GM19372 (cell line): ENCODE results near the gene ISOC1.

Experiments used
- ATAC-seq: cut with Tn5 transposase; IDR thresholded peaks from one replicate; pipeline ENCODE4 v1.9.1; 2021; ENCODE audit warnings: mild to moderate bottlenecking, low read depth, moderate library complexity; ENCODE audit not compliant: unreplicated experiment

ISOC1 gene

DNA sequence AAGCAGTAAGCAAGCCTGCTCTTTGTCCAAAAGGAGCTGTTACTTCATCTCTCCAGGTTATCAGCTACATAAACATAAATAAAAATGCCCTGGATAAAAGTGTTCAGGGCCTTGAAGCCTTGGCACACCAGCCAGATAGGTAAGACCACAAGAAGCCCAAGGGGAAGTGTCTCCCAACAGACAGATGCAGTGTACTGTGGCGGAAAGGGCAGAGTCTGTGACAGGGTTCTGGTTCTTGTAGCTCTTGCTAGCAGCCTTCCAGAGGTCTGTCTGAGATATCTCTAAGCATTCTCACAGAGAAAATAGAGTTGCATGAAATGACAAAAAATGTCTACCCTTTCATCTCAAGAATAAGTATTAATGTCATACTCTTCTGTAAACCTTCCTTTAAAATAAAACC, 30.1 kb downstream of the ISOC1 start:
- ATAC-seq, result no peak

GRCh38 chr5:129125819-129126218, 31.3 kb downstream of the ISOC1 start:
- ATAC-seq, result peak; percentile 73

DNA sequence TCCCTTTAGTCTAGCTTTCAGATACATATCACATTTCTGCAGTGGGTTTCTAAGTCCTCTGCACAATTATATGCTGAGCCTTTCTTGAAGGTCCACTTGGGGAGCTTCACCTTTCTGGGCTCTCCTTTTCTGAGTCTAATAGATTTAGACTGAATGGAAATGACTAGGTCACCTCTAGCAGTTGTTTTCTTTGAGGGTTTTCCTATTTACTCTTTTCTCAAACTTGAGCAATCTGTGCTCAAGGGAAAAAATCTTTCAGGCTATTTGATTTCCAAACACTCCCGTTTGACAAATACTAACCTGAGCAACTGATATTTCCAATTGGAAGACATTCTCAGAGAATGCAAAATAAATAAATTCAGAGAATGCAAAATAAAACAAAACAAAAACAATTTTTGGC, 39.0 kb downstream of the ISOC1 start:
- ATAC-seq, result no peak

DNA sequence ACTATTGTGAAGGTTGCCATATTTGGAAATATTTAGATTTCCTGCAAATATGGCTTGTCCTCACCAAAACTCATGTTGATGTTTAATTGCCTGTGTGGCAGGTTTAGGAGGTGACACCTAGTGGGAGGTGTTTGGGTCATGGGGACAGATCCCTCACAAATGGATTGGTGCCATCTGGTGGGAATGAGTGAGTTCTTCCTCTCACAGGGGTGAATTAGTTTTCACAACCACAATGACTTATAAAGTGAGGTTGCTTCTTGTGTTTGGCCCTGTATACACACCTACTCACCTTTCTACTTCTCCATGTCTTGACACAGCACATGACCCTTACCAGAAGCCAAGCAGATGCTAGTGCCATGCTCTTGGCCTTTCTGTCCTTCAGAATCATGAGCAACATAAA, 41.1 kb downstream of the ISOC1 start:
- no peak for ATAC-seq

DNA sequence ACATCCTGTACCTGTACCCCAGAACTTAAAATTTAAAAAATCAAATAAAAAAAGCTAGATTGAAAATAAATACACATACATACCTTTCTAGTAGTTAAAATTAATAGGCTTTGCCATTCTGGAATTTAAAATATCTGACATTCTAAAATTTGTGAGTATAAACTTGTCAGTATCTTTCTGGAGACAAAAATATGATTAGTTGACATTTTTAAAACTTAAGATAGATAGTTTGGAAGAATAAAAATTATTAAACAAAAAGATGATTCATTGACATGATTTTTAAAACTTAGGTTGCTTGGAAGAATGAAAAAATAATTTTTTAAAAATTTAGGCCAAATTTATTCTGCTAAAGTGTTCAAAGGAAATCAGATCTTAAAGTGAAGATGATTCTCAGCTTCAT, 43.1 kb downstream of the ISOC1 start:
- no peak for ATAC-seq

DNA sequence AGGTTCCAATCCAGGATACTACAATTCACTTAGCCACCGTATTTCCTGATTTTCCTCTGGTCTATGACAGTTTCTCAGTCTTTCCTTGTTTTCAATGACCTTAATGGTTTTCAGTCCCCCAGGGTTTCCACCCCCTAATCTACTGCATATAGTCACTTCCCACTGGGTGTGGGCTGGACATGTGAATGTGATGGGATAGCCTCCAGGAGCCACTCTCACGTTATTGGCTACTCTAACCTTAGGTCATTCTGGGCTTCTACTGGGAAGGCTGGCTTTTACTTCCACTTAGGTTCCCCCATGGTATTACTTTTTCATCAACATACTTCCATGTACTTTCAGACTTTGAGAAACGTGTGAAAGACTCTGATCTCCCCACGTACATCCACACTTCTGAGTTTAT, 46.5 kb downstream of the ISOC1 start:
- no peak for ATAC-seq

DNA sequence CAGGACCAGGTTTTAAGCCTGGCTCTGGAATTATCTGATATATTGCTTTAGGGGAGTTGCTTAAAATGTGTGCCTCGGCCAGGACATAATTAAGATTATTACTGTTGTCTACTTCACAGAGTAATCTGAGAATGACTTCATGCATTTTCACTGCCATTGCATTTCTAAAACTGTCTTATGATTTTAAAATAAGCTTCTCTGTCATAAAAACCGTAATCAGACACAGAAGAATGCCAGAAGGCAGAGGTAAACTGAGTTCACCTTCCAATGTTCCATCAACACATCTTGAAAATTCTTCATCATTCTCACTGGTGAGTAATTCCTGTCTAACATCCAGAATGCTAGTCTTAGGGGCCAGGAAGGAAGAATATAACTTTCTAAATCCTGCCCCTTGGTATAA, 47.1 kb downstream of the ISOC1 start:
- no peak for ATAC-seq

DNA sequence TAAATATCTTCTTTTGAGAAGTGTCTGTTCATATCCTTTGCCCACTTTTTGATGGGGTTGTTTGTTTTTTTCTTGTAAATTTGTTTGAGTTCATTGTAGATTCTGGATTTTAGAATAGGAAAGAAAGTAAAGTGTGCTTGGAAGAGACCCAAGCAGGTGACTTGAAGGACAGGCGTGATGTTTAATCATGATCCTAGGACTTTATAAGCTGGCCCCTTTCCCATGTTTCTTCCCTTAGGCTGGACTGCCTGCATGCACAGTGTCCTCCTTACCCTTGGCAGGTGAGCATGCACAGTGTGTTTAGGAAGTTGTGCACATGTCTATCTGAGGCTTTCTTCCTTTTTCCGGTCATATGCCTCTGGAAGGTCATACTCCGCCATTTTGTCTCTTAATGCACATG, 61.3 kb downstream of the ISOC1 start:
- no peak for ATAC-seq

DNA sequence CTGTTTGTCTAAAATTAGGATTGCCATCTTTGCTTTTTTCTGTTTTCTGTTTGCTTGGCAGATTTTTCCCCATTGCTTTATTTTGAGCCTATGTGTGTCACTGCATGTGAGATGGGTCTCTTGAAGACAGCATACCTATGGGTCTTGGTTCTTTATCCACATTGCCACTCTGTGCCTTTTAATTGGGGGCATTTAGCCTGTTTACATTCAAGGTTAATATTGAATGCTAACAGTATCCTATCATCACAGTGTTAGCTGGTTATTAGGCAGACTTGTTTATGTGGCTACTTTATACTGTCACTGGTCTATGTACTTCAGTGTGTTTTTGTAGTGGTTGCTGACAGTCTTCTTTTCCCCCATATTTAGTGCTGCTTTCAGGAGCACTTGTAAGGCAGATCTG, 67.3 kb downstream of the ISOC1 start:
- ATAC-seq, result no peak
